ENCODE measurements around the gene KHK.

Gene KHK

DNA sequence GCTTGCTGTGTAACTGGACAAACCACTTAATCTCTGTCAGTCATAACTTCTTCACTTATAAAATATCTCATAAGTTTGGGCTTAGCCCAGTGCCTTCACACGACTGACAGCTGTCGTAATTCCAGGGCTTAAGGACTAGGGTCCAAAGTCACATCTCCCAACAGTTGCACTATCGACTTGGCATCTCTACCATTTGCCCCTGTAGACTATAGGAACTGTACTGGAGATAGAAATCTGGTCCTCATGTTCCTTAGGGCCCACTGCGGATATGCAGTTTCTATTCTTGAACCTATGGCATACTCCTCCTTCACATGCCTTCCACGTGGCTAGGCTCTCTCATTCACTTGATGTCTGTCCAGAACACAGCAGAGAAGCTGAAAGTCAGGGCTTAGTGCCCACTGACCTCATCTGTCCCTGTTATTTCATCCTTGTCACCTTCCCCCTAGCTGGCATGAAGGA, 39.7 kb downstream of the KHK start:
- no peak for DNase-seq (ENCODE audit: low read depth in 2 of 2)

DNA sequence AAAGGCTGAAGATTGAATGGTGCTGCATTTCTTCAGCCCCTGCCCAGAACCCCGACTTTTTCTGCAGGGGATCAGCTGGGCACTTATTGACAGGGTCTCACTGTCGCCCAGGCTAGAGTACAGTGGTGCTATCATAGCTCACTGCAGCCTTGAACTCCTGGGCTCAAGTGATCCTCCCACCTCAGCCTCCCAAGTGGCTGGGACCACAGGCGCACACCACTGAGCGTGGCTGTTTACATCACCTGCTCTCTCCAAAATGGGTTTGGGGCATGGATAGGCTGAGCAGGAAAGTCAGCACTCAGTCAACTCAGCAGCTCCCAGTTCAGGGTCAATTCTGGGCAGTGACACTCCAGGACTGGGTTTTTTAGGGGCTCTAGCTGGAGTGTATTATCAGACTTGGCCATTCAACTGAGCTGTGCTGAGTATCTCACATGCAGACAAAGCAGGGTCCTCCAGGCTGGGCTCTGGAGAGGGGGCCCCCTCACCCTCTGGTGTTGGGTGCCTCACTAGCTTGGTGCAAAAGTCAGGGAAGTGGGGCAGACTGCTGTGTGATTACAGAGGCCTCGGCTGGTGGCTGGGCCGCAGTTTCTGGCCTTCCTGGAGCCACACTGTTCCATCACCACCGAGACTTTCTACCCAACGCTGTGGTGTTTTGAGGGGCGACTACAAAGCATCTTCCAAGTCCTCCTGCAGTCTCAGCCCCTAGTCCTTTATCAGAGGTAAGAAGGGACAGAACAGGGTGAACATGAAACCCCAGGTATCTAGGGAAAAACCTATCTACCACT, 41.5 kb downstream of the KHK start:
- no peak for DNase-seq (ENCODE audit: low read depth in 2 of 2)

- DNase-seq (ENCODE audit: low read depth in 2 of 2), result no peak
Measured at GRCh38 chr2:27128668-27129571, 42.3 kb downstream of the KHK start.

DNA sequence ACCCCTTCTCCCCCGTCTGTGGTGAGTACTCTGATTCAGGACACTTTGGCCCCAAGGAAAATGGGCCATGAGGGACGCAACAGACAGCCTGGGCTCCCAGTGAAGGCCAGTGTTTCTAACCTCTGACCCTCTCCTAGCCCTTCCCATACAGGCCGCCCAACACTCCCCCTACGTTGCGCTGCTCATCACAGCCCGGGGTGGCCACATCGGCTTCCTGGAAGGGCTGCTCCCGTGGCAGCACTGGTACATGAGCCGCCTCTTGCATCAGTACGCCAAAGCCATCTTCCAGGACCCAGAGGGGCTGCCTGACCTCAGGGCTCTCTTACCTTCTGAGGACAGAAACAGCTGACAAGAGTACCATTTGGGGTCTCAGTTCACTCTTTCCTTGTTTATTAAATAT, 43.8 kb downstream of the KHK start:
- no peak for DNase-seq (ENCODE audit: low read depth in 2 of 2)

DNA sequence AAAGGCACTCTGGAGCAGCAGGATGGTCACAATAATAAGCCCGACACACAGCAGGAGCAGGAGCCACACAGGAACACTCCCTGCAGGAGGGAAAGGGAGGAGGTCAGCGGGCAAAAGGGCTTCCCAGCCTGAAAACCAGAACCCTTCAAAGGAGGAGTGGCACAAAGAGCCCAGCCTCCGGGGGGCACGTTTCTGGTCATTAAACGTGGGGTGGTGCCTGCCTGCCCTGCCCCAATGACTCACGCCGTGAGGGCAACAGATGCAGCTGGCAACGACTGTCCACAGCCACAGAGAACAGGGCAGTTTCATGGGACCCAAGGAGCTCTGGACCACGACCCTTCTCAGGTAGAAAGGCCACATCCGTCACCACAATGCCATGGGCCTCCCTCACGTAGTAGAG, 44.9 kb downstream of the KHK start:
- DNase-seq (ENCODE audit: low read depth in 2 of 2), result no peak

DNA sequence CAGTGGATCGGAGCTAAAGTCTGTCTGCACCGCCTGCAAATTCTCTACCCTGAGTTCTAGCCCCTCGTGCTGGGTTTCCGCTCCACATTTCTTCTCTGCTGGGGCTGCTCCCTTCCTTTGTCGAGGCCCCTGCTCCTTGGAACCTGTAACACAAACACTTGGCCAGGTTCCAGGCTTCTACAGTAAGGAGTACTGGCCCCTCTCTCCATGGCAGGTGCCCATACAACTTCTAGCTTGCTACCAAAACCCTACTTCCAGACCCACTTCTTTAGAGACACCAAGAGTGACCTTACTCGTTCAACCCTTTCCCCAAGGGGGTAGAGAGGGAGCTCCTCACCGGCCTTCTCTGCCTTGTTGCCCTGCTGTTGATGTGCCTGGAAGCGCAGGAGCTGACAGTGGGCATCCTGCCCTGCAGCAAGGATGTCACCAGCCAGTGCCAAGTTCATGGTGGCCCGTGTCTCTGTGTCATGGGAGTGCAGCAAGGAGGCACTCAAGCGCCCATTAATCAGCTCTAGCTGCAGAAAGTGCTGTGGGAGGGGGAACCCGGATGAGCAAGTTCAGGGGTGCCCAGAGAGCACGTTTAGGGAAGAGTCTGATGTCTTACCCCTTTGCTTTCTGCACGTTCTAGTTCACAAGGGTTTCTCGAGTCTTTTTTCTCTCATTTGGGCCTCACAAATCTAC, 46.8 kb downstream of the KHK start:
- DNase-seq (ENCODE audit: low read depth in 2 of 2), result peak in 1 of 2 donors; percentile 17

- peak; percentile 96 to 98 for DNase-seq (ENCODE audit: low read depth in 2 of 2)
Measured at GRCh38 chr2:27133905-27134780, 47.6 kb downstream of the KHK start, which contains the start of gene PREB. Gene PREB, minus strand, starts transcription at chr2:27134636. Its CDS starts 215 bp downstream, at chr2:27134421.

DNA sequence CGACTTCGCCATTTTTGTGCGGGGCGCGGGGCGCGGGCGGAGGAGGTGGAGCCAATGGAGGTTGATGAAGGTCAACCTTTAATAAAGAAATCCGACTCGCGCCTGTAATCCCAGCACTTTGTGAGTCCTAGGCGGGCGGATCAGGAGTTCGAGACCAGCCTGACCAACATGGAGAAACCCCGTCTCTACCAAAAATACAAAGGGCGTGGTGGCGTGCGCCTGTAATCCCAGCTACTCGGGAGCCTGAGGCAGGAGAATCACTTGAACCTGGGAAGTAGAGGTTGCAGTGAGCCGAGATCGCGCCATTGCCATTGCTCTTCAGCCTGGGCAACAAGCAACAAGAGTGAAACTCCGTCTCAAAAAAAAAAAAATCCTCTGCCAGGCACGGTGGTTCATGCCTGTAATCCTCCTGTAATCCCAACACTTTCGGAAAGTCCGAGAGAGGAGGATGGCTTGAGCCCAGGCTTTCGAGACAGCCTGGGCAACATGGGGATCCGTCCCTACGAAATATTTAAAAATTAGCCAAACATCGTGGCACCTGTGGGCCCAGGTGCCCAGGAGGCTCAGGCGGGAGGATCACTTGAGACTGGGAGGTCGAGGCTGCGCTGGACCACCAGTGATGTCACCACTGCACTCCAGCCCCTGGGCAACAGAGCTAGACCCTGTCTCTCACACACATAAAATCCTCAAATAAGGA, 48.4 kb downstream of the KHK start:
- no peak for DNase-seq (ENCODE audit: low read depth in 2 of 2)

- DNase-seq (ENCODE audit: low read depth in 2 of 2), result no peak
Measured at GRCh38 chr2:27135478-27135955, 48.9 kb downstream of the KHK start.

- DNase-seq (ENCODE audit: low read depth in 2 of 2), result no peak
Measured at GRCh38 chr2:27136751-27137150, 50.2 kb downstream of the KHK start.

DNA sequence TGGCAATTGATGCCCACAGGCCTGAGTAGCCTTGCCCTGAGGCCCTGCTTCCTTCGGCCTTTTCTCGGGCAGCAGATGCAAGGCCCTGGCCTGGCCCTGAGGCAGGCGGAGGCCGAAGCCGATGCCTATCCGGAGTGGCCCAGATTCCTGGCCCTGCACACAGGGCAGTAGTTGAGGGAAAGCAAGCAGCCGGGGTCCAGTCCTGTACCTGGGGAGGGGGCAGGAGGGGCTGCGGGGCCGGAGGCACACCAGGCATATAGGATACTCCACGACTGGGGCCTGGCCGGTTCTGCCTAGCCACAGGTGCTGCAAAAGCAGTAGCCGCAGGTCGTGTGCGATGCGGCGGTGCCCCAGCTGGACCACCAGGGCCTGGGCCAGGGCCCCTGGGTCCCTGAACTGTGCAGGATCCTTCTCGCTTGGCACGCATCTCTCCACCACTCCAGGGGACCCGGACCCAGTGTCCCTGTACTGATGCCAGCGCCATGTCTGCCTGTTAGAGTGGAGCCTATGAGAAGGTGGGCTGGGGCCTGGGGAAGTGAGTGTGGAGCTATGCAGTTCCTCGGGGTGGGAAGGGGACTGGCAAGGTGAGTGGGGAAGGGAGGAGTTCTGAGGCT, 50.9 kb downstream of the KHK start:
- no peak for DNase-seq (ENCODE audit: low read depth in 2 of 2)

- no peak for DNase-seq (ENCODE audit: low read depth in 2 of 2)
Measured at GRCh38 chr2:27138111-27138510, 51.5 kb downstream of the KHK start.

DNA sequence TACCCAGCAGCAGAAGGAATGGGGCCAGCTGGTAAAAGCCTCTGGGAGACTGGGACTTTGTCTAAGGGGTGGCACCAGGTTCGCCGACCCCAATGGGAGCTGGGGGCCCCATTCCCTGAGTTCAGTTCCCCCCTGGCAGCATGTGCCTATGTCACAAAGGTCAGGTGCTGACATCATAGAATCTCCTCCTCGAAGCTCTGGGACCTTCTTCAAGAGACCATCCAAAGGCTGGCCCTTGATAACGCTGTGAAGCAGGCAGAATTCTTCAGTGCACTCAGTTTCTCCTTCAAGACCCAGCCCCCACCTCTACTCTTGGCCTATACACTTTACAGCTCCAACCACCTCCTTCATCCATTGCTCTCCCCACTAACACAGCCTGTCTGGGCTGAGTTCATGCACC, 52.7 kb downstream of the KHK start, which contains the start of gene PRR30:
Gene PRR30, minus strand, starts transcription at position 101 of the 400 bp plus-strand sequence. CDS start 1,081 bp downstream, outside the sequence.
- DNase-seq (ENCODE audit: low read depth in 2 of 2), result no peak

- DNase-seq (ENCODE audit: low read depth in 2 of 2), result no peak
Measured at GRCh38 chr2:27143285-27143684, 56.7 kb downstream of the KHK start.

DNA sequence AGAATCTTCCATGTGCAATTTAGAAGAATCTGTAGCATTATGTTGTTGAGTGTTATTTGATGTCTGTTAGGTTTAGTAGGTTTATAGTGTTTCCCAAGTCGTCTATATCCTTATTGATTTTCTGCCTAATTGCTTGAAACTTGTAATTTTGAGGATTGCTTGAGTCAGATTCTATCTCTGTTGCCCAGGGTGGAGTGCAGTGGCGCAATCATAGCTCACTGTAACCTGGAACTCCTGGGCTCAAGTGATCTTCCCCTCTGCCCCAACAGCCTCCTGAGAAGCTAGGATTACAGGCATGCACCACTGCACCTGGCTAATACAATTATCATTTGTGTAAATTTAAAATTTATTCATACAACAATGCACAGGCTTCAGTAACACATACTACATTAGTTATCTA, 59.1 kb downstream of the KHK start:
- no peak for DNase-seq (ENCODE audit: low read depth in 2 of 2)

GRCh38 chr2:27147935-27148334, 61.4 kb downstream of the KHK start:
- no peak for DNase-seq (ENCODE audit: low read depth in 2 of 2)

DNA sequence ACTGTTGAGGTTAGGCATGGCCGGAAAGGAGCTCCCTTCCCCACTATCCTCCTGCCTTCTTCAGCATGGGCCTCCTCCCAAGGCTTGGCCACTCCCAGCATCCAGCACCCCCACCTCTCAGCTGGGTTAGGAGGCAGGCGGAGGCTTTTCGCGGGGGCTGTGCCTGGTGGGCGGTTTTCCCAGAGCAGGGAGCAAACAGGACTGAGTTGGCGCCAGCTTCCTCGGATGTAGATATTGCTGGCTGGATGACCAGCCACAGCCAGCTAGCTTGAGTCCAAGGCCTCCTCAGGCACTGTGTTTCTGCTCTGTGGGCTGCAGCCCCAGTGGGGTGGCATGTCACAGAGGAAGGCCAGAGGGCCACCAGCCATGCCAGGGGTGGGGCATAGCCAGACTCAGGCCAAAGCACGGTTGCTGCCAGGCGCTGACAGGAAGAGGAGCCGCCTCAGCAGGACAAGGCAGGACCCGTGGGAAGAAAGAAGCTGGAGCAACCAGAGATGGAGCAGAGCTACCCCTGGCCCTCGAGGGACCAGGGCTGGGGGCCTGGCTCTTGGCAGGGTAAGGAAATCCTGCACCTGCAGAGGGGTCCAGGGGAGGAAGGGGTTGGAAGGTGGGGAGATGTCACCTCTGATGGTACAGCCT, 62.3 kb downstream of the KHK start, which contains the start of gene TCF23:
Gene TCF23, plus strand, starts transcription at position 204 of the 639 bp plus-strand sequence. Its CDS starts 130 bp downstream, at position 334.
- DNase-seq (ENCODE audit: low read depth in 2 of 2), result no peak

DNA sequence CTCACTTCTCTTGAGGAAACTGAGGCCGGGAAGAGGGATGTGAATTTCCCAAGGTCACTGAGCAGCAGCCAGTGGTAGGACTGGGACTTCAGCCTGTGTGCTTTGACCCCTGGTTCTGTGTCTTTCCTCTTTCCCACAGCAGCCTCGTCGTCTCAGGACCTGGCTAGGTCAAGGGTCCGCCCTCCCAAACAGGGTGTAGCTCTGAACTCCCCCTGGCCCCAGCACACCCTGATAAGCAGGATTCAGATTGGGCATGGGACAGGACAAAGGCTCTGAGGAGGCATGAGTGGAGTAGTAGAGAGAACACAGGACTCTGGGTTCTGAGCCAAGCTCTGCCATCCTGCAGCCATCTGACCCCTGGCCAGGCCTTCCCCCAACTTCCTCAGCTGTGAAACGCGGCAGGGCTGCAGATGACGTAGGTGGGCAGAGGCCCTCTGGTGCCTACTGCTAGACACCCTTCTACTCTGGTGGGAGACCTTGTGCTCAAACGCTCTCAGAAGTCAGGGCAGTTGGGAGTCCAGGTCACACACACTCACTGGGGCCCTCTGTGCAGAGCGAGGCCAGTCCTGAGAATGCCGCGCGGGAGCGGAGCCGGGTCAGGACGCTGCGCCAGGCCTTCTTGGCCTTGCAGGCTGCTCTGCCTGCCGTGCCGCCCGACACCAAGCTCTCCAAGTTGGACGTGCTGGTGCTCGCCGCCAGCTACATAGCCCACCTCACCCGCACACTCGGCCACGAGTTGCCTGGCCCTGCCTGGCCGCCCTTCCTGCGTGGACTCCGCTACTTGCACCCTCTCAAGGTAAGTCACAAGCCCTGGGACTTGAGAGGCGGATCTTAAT, 63.2 kb downstream of the KHK start:
- DNase-seq (ENCODE audit: low read depth in 2 of 2), result no peak

Measured in stimulated activated CD4-positive, alpha-beta T cell treated with anti-CD3 and anti-CD28 coated beads, Interleukin-15, amount 100 ng/mL, for 48 hours (primary cell).